ENCODE data around the gene LYSMD3. TPM values are rescaled to one million over a fixed set of nuclear protein-coding genes. Genes with fewer than 3 reads are reported as not detected.

Gene LYSMD3
- total and polyA plus RNA-seq, 9 of the 15 experiments (the other 6 are each of a cell fraction or from before 2014, with no cell fraction given) = 9.5 to 42.3 (median 20.7) TPM

- Histone ChIP-seq H3K4me3 (no peak overlapping the region), H4K20me1 (replicated peaks; ENCODE audit: control insufficient read depth, insufficient read depth, low read length) (no peaks in the 10 kb centered on the region), H3K4me2 (ENCODE audit: insufficient read depth, low read length) (no peak overlapping the region), H2AFZ (ENCODE audit: low read depth, low read length) (no peak overlapping the region), H3K4me1 (replicated peaks in 1 of 2; ENCODE audit: control insufficient read depth in 2 of 2, insufficient read depth in 2 of 2, low read length in 2 of 2) (peaks cover 4 to 7% of the 10 kb centered on the region in 2 experiments; a peak in 4 of 5 replicates), H3K9me1 (ENCODE audit: control insufficient read depth, insufficient read depth, low read length) (no peaks in the 10 kb centered on the region), H3K27ac (ENCODE audit: extremely low read depth, low read depth, low read length) (no peak overlapping the region), H3K79me2 (ENCODE audit: control insufficient read depth, insufficient read depth, low read length) (peaks cover 19% of the 10 kb centered on the region), H3K27me3 (ENCODE audit: control insufficient read depth in 2 of 2, insufficient read depth in 2 of 2, low read length in 2 of 2) (no peaks in the 10 kb centered on the region), H3K36me3 (ENCODE audit: control insufficient read depth, insufficient read depth, low read length) (no peaks in the 10 kb centered on the region), H3K9me3 (replicated peaks; ENCODE audit: control insufficient read depth, insufficient read depth, low read depth, low read length) (no peaks in the 10 kb centered on the region), H3K9ac (ENCODE audit: insufficient read depth in 1 of 2, low read depth in 2 of 2, low read length in 2 of 2) (no peak overlapping the region)
- FAIRE-seq (no peak), DNase-seq (ENCODE audit: extremely low read depth in 1 of 4, low spot score in 3 of 4) (no peak), ATAC-seq (no peak)
- CTCF ChIA-PET (ENCODE audit: low intra/inter-chr PET ratio) = no interaction called here
- intact Hi-C loops (cut with micrococcal nuclease) = no loop called here
- no TSS peak for BruUV-seq (replicated peaks)
- POLR2A ChIA-PET = interaction anchor here (1.6 to 1.7 kb wide), 2 partner anchors 8 to 27 kb away, joined by 4 to 6 read pairs; no protein-coding TSS in a partner anchor
- in situ Hi-C loops (cut with MboI) = no loop called here
- no peak for TF ChIP-seq GTF2F1 (IDR thresholded peaks at IDR 0.05; ENCODE audit: low read depth, low read length)
- TF ChIP-seq SOX6 (IDR thresholded peaks at IDR 0.05) = peak; percentile 48; the same call in 1 of the 2 replicates
- TF ChIP-seq CBX2 (IDR thresholded peaks at IDR 0.05; ENCODE audit: insufficient read depth, low read length, poor library complexity, severe bottlenecking) = no peak
- TF ChIP-seq CBX3 (IDR thresholded peaks at IDR 0.05; ENCODE audit: borderline replicate concordance in 1 of 2, low read length in 2 of 2) = no peak
- no peak for TF ChIP-seq GABPB2 (CRISPR knock-in tag; conservative IDR thresholded peaks at IDR 0.05)
- no peak for TF ChIP-seq RBM22 (IDR thresholded peaks at IDR 0.05; ENCODE audit: low read depth, low read length, poor library complexity, severe bottlenecking)
- 0 out of 2 replicates have a peak, but pooled peaks have one; percentile 18 for TF ChIP-seq SMARCE1 (IDR thresholded peaks at IDR 0.05)
- peak; percentile 58 for TF ChIP-seq CBFA2T3 (IDR thresholded peaks at IDR 0.05)
- no peak for TF ChIP-seq THRAP3 (IDR thresholded peaks at IDR 0.05; ENCODE audit: borderline replicate concordance)
- no peak for TF ChIP-seq ZNF121 (CRISPR knock-in tag; conservative IDR thresholded peaks at IDR 0.05)
- no peak for TF ChIP-seq ZNF592 (IDR thresholded peaks at IDR 0.05)
- no peak for TF ChIP-seq MYNN (IDR thresholded peaks at IDR 0.05)
- no peak for TF ChIP-seq MYNN (CRISPR knock-in tag; IDR thresholded peaks at IDR 0.05)
- no peak for TF ChIP-seq CSDE1 (IDR thresholded peaks at IDR 0.05)
- no peak for TF ChIP-seq ZBTB5 (IDR thresholded peaks at IDR 0.05)
- TF ChIP-seq CEBPB (tag; IDR thresholded peaks at IDR 0.05) = 0 out of 2 replicates have a peak, but pooled peaks have one; percentile 26
- TF ChIP-seq CREB3 (tag; conservative IDR thresholded peaks at IDR 0.05; ENCODE audit: low read depth) = no peak
- TF ChIP-seq NCOA1 (IDR thresholded peaks at IDR 0.05; ENCODE audit: low read depth) = no peak
These were observed 26.3 kb upstream of the LYSMD3 start for GRCh38 chr5:90555666-90556065.

All from K562 (cell line).